HCT116 (cell line): Measurements from ENCODE around the gene EGLN3. TPM values are rescaled to one million over a fixed set of nuclear protein-coding genes. Genes with fewer than 3 reads are reported as not detected.

Source experiments
- ATAC-seq: fragments of 200-7000 bp; cut with Tn5 transposase; 2 replicates; pipeline ENCODE4 v1.9.1; 2020; ENCODE audit warnings: mild to moderate bottlenecking, moderate library complexity
- BruUV-seq: library from RNA; stranded (reverse); fragments of 400-500 nt; replicated peaks from 2 replicates; lab custom pipeline; 2021; lab: Mats Ljungman, UMichigan
- CTCF ChIA-PET: fragments of 300-600 bp; sonication (Branson Sonifier 250); formaldehyde crosslinking; loops from one replicate; lab custom pipeline; 2021; ENCODE audit warnings: antibody characterized with exemption; lab: Charles Lee
- POLR2A ChIA-PET: fragments of 300-600, 350-600 bp; sonication (Branson Sonifier 250); formaldehyde crosslinking; loops from one replicate; lab custom pipeline; 2021; ENCODE audit warnings: antibody characterized with exemption; lab: Charles Lee
- RAD21 ChIA-PET, 2 experiments: fragments of 300-600 bp; sonication (Branson Sonifier 250); formaldehyde crosslinking; loops; one replicate each; lab custom pipeline; 2023; ENCODE audit warnings: low total read pairs in 2 of 2; ENCODE audit not compliant: uncharacterized antibody in 2 of 2, unreplicated experiment in 2 of 2, low non-redundant PET in 1 of 2; lab: Charles Lee
- DNase-seq: peaks from one replicate; pipeline ENCODE4 v3.0.0-alpha.2; 2010; ENCODE audit warnings: low read depth, low spot score
- H2AFZ ChIP-seq: fragments of 200-600 bp; shearing (Covaris generic), sonication (generic); 2 replicates; pipeline ENCODE4 v1.6.1; 2017; ENCODE audit warnings: low read depth, mixed run types, mixed read lengths, antibody characterized with exemption, low read length; ENCODE audit not compliant: poor library complexity, severe bottlenecking
- H3K27ac ChIP-seq: 2 replicates; pipeline ENCODE4 v1.5.1; 2012; ENCODE audit warnings: low read depth, low read length
- H3K27me3 ChIP-seq: fragments of 200-600 bp; sonication (generic); 2 replicates; pipeline ENCODE4 v1.6.1; 2016; ENCODE audit warnings: mixed run types, low read length, mixed read lengths; ENCODE audit not compliant: insufficient read depth
- H3K36me3 ChIP-seq, 2 experiments: fragments of 200-500 bp in 1 of 2; fragments of 200-600 bp in 1 of 2; sonication (Bioruptor generic) in 1 of 2; sonication (generic) in 1 of 2; 2 replicates each; pipeline versions ENCODE4 v1.5.1 to v1.6.1; 2014 to 2016; ENCODE audit warnings: low read length in 2 of 2, inconsistent platforms in 1 of 2, mixed read lengths in 1 of 2, mixed run types in 1 of 2; ENCODE audit not compliant: insufficient read depth in 2 of 2, control insufficient read depth in 1 of 2
- H3K4me1 ChIP-seq, 2 experiments: fragments of 200-600 bp in 1 of 2; sonication (generic) in 1 of 2; 2 replicates each; pipeline versions ENCODE4 v1.5.1 to v1.6.1; 2012 to 2017; ENCODE audit warnings: low read length in 2 of 2, inconsistent platforms in 1 of 2, mild to moderate bottlenecking in 1 of 2, mixed read lengths in 1 of 2, mixed run types in 1 of 2, moderate library complexity in 1 of 2; ENCODE audit not compliant: insufficient read depth in 2 of 2, control insufficient read depth in 1 of 2
- H3K4me2 ChIP-seq: fragments of 200-600 bp; sonication (generic); 2 replicates; pipeline ENCODE4 v1.6.1; 2017; ENCODE audit warnings: mixed run types, low read length, mixed read lengths
- H3K4me3 ChIP-seq, 2 experiments: fragments of 200-600 bp in 1 of 2; sonication (generic) in 1 of 2; replicated peaks in 1 of 2; 2 replicates each; pipeline ENCODE4 v1.5.1; 2011 to 2016; ENCODE audit warnings: low read length in 2 of 2, control low read depth in 1 of 2, low read depth in 1 of 2, mild to moderate bottlenecking in 1 of 2, mixed read lengths in 1 of 2, mixed run types in 1 of 2
- H3K79me2 ChIP-seq: fragments of 200-600 bp; sonication (generic); 2 replicates; pipeline ENCODE4 v1.6.1; 2017; ENCODE audit warnings: mild to moderate bottlenecking, mixed run types, low read length, moderate library complexity, mixed read lengths; ENCODE audit not compliant: insufficient read depth
- H3K9ac ChIP-seq: fragments of 200-600 bp; sonication (generic); 2 replicates; pipeline ENCODE4 v1.6.1; 2016; ENCODE audit warnings: low read length, mixed read lengths
- H3K9me2 ChIP-seq: fragments of 200-600 bp; sonication (generic), shearing (Covaris generic); 2 replicates; pipeline ENCODE4 v1.6.1; 2017; ENCODE audit warnings: mixed run types, mild to moderate bottlenecking, moderate library complexity; ENCODE audit not compliant: insufficient read depth
- H3K9me3 ChIP-seq, 2 experiments: fragments of 200-500 bp in 1 of 2; fragments of 200-600 bp in 1 of 2; sonication (Bioruptor generic) in 1 of 2; sonication (generic) in 1 of 2; 2 replicates each; pipeline ENCODE4 v1.6.1; 2014 to 2017; ENCODE audit warnings: low read length in 2 of 2, mixed read lengths in 2 of 2, inconsistent platforms in 1 of 2, low read depth in 1 of 2, mild to moderate bottlenecking in 1 of 2, mixed run types in 1 of 2, moderate library complexity in 1 of 2; ENCODE audit not compliant: control insufficient read depth in 1 of 2, insufficient read depth in 1 of 2
- H4K20me1 ChIP-seq: fragments of 200-600 bp; sonication (generic), shearing (Covaris generic); 2 replicates; pipeline ENCODE4 v1.6.1; 2017; ENCODE audit warnings: mixed run types, mild to moderate bottlenecking, moderate library complexity; ENCODE audit not compliant: insufficient read depth
- CBX3 ChIP-seq: IDR thresholded peaks from 2 replicates; pipeline ENCODE4 v1.6.1; 2012; ENCODE audit warnings: low read depth
- CEBPB ChIP-seq: IDR thresholded peaks from 2 replicates; pipeline ENCODE4 v1.6.1; 2012; ENCODE audit warnings: low read depth
- ELF1 ChIP-seq: IDR thresholded peaks from 2 replicates; pipeline ENCODE4 v1.6.1; 2012; ENCODE audit warnings: low read depth, borderline replicate concordance
- FOSL1 ChIP-seq: IDR thresholded peaks from 2 replicates; pipeline ENCODE4 v1.6.1; 2012; ENCODE audit warnings: low read depth
- RAD21 ChIP-seq: IDR thresholded peaks from 2 replicates; pipeline ENCODE4 v1.6.1; 2012; ENCODE audit warnings: low read depth, mild to moderate bottlenecking
- TCF7L2 ChIP-seq: IDR thresholded peaks from 2 replicates; pipeline ENCODE4 v1.7.0; 2011; ENCODE audit warnings: borderline replicate concordance, inconsistent platforms; ENCODE audit not compliant: insufficient read depth, insufficient read length; ENCODE audit errors: extremely low read depth
- YY1 ChIP-seq: IDR thresholded peaks from 2 replicates; pipeline ENCODE4 v1.6.1; 2011; ENCODE audit warnings: low read length, low read depth, moderate library complexity, mild to moderate bottlenecking; ENCODE audit not compliant: insufficient replicate concordance; ENCODE audit errors: extremely low read depth
- ZFX ChIP-seq: fragments of 450-650 bp; IDR thresholded peaks from 2 replicates; pipeline ENCODE4 v1.6.1; 2017
- ZNF274 ChIP-seq: fragments of 200-500 bp; sonication (Bioruptor generic); IDR thresholded peaks from 2 replicates; pipeline ENCODE4 v1.6.1; 2014; ENCODE audit warnings: mild to moderate bottlenecking, low read depth, low read length, inconsistent platforms
- intact Hi-C: fragments of 100-400 bp; cut with micrococcal nuclease; formaldehyde crosslinking; loops from 2 replicates; pipeline ENCODE4 v1.10.0; 2022
- total RNA-seq: library from RNA; stranded (reverse); gene quantifications from one replicate; pipeline ENCODE4 v1.2.1, GENCODE V29; 2021; ENCODE audit not compliant: unreplicated experiment
- TF ChIP-seq, protein P1 (sequence below): IDR thresholded peaks from 2 replicates; pipeline ENCODE4 v1.6.1; 2012
- TF ChIP-seq, protein P2 (sequence below): IDR thresholded peaks from 2 replicates; pipeline ENCODE4 v1.6.1; 2012
- TF ChIP-seq, protein P3 (sequence below): IDR thresholded peaks from 2 replicates; pipeline ENCODE4 v1.6.1; 2011; ENCODE audit warnings: mild to moderate bottlenecking, low read length, moderate library complexity; ENCODE audit not compliant: insufficient replicate concordance; ENCODE audit errors: extremely low read depth
- TF ChIP-seq, protein P4 (sequence below): IDR thresholded peaks from 2 replicates; pipeline ENCODE4 v1.6.1; 2012; ENCODE audit warnings: low read depth

The EGLN3 gene
- total RNA-seq, 1 experiment from 2014 or later = 13.6 TPM

DNA sequence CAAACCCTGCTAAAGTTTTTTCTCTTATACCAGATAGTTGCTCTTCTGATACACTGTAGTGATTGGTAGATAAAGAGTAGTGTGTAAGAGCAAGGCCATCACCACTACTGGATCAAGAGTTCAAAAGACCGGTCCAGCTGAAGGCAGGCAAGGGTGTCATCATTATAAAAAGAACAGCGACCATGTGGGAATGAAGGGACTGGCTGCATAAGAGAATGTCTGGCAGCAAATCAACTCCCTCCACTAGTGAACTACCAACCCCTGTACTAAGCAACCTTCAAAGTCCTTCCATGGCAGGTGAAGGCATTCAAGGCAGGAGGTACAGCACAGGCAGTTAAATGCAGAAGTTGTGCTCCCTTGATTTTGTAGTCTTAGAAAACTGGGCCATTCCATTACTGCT is 53.5 kb downstream of the EGLN3 start:
- ATAC-seq (no peak), DNase-seq (no peak)
- intact Hi-C loops = no loop called here
- Histone ChIP-seq H3K9me2 (no peaks in the 10 kb centered on the region), H3K79me2 (no peaks in the 10 kb centered on the region), H3K4me1 (no peaks in the 10 kb centered on the region), H3K27ac (no peak overlapping the region), H3K27me3 (no peaks in the 10 kb centered on the region), H3K36me3 (no peaks in the 10 kb centered on the region), H3K9ac (no peak overlapping the region), H3K9me3 (no peaks in the 10 kb centered on the region), H3K4me3 (no peak overlapping the region), H4K20me1 (no peaks in the 10 kb centered on the region), H2AFZ (no peak overlapping the region), H3K4me2 (no peak overlapping the region)
- RAD21 ChIA-PET = no interaction called here
- POLR2A ChIA-PET = no interaction called here
- BruUV-seq = no TSS peak
- CTCF ChIA-PET = no interaction called here
- TF ChIP-seq TCF7L2 (no peak), ELF1 (no peak), CEBPB (no peak), FOSL1 (no peak), YY1 (no peak), RAD21 (no peak), ZNF274 (no peak), CBX3 (no peak), ZFX (no peak)
- TF ChIP-seq, protein P1, sequence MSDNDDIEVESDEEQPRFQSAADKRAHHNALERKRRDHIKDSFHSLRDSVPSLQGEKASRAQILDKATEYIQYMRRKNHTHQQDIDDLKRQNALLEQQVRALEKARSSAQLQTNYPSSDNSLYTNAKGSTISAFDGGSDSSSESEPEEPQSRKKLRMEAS = no peak
- TF ChIP-seq, protein P2, sequence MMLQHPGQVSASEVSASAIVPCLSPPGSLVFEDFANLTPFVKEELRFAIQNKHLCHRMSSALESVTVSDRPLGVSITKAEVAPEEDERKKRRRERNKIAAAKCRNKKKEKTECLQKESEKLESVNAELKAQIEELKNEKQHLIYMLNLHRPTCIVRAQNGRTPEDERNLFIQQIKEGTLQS = no peak
- TF ChIP-seq, protein P3, sequence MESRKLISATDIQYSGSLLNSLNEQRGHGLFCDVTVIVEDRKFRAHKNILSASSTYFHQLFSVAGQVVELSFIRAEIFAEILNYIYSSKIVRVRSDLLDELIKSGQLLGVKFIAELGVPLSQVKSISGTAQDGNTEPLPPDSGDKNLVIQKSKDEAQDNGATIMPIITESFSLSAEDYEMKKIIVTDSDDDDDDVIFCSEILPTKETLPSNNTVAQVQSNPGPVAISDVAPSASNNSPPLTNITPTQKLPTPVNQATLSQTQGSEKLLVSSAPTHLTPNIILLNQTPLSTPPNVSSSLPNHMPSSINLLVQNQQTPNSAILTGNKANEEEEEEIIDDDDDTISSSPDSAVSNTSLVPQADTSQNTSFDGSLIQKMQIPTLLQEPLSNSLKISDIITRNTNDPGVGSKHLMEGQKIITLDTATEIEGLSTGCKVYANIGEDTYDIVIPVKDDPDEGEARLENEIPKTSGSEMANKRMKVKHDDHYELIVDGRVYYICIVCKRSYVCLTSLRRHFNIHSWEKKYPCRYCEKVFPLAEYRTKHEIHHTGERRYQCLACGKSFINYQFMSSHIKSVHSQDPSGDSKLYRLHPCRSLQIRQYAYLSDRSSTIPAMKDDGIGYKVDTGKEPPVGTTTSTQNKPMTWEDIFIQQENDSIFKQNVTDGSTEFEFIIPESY = no peak
- TF ChIP-seq, protein P4, sequence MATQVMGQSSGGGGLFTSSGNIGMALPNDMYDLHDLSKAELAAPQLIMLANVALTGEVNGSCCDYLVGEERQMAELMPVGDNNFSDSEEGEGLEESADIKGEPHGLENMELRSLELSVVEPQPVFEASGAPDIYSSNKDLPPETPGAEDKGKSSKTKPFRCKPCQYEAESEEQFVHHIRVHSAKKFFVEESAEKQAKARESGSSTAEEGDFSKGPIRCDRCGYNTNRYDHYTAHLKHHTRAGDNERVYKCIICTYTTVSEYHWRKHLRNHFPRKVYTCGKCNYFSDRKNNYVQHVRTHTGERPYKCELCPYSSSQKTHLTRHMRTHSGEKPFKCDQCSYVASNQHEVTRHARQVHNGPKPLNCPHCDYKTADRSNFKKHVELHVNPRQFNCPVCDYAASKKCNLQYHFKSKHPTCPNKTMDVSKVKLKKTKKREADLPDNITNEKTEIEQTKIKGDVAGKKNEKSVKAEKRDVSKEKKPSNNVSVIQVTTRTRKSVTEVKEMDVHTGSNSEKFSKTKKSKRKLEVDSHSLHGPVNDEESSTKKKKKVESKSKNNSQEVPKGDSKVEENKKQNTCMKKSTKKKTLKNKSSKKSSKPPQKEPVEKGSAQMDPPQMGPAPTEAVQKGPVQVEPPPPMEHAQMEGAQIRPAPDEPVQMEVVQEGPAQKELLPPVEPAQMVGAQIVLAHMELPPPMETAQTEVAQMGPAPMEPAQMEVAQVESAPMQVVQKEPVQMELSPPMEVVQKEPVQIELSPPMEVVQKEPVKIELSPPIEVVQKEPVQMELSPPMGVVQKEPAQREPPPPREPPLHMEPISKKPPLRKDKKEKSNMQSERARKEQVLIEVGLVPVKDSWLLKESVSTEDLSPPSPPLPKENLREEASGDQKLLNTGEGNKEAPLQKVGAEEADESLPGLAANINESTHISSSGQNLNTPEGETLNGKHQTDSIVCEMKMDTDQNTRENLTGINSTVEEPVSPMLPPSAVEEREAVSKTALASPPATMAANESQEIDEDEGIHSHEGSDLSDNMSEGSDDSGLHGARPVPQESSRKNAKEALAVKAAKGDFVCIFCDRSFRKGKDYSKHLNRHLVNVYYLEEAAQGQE = no peak
